ENCODE data around the gene GALM.
"Not testable (repeated sequence)": the region's sequence is repeated elsewhere in the genome, so short reads cannot be mapped to it uniquely, and the experiment has no call there.

The GALM gene

GRCh38 chr2:38676681-38677080 is 10.8 kb downstream of the GALM start:
- DNase-seq (ENCODE audit: low read depth in 1 of 2, low spot score in 1 of 2): no peak

- not testable (repeated sequence) for DNase-seq (ENCODE audit: low read depth in 1 of 2, low spot score in 1 of 2)
These were observed 15.0 kb downstream of the GALM start for GRCh38 chr2:38680868-38681267.

GRCh38 chr2:38682008-38682575 is 16.2 kb downstream of the GALM start:
- no peak for DNase-seq (ENCODE audit: low read depth in 1 of 2, low spot score in 1 of 2)

GRCh38 chr2:38682620-38683019 is 16.7 kb downstream of the GALM start:
- DNase-seq (ENCODE audit: low read depth in 1 of 2, low spot score in 1 of 2): not testable (repeated sequence)

GRCh38 chr2:38683766-38684165 is 17.9 kb downstream of the GALM start:
- no peak for DNase-seq (ENCODE audit: low read depth in 1 of 2, low spot score in 1 of 2)

GRCh38 chr2:38685116-38685735 is 19.3 kb downstream of the GALM start:
- DNase-seq (ENCODE audit: low read depth in 1 of 2, low spot score in 1 of 2): no peak

- DNase-seq (ENCODE audit: low read depth in 1 of 2, low spot score in 1 of 2): no peak
These were observed 24.8 kb downstream of the GALM start for GRCh38 chr2:38690499-38691420.

GRCh38 chr2:38691994-38692393 is 26.1 kb downstream of the GALM start:
- DNase-seq (ENCODE audit: low read depth in 1 of 2, low spot score in 1 of 2): no peak

GRCh38 chr2:38692636-38693318 is 26.9 kb downstream of the GALM start:
- DNase-seq (ENCODE audit: low read depth in 1 of 2, low spot score in 1 of 2): no peak

- no peak for DNase-seq (ENCODE audit: low read depth in 1 of 2, low spot score in 1 of 2)
These were observed 31.4 kb downstream of the GALM start for GRCh38 chr2:38697116-38697840.

- no peak for DNase-seq (ENCODE audit: low read depth in 1 of 2, low spot score in 1 of 2)
These were observed 32.6 kb downstream of the GALM start for GRCh38 chr2:38698467-38699003.

GRCh38 chr2:38700113-38700785 is 34.3 kb downstream of the GALM start:
- DNase-seq (ENCODE audit: low read depth in 1 of 2, low spot score in 1 of 2): no peak

GRCh38 chr2:38700881-38701458 is 35.1 kb downstream of the GALM start:
- no peak for DNase-seq (ENCODE audit: low read depth in 1 of 2, low spot score in 1 of 2)

- DNase-seq (ENCODE audit: low read depth in 1 of 2, low spot score in 1 of 2): no peak
These were observed 35.6 kb downstream of the GALM start for GRCh38 chr2:38701542-38701941.

- no peak for DNase-seq (ENCODE audit: low read depth in 1 of 2, low spot score in 1 of 2)
These were observed 36.5 kb downstream of the GALM start for GRCh38 chr2:38702413-38702812.

GRCh38 chr2:38703336-38703735 is 37.4 kb downstream of the GALM start:
- DNase-seq (ENCODE audit: low read depth in 1 of 2, low spot score in 1 of 2): not testable (repeated sequence)

- no peak for DNase-seq (ENCODE audit: low read depth in 1 of 2, low spot score in 1 of 2)
These were observed 38.8 kb downstream of the GALM start for GRCh38 chr2:38704664-38705063.

- DNase-seq (ENCODE audit: low read depth in 1 of 2, low spot score in 1 of 2): no peak
These were observed 41.0 kb downstream of the GALM start for GRCh38 chr2:38706846-38707345.

GRCh38 chr2:38708491-38708890 is 42.6 kb downstream of the GALM start:
- not testable (repeated sequence) for DNase-seq (ENCODE audit: low read depth in 1 of 2, low spot score in 1 of 2)

Measured in activated CD4-positive, alpha-beta T cell treated with anti-CD3 and anti-CD28 coated beads, Interleukin-2, amount 50 U/mL, for 24 hours (primary cell).